Measurements from ENCODE around the gene CROT.
A peak's percentile ranks its signal among the peaks of the same experiment; 100 is the strongest.

The CROT gene

DNA sequence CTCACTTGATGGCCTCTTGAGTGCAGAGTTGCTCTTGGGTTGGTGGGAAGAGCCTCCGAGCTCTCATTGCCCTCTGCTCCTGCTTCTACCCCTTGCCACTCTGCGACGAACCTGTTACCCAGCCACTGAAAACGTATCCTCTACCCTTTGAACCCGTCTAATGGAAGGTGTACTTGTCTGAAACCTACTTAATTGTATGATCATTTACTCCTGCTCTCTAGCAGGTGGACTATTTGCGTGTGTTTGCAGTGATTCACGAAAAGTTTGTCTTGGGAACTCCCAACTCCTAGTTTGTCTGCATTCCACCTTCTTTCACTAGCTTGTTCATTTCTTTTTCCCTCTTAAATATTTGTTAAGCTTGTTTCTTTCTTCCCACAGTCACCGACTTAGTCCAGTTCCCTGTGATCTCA lies 503 bp downstream of the CROT start:
- H3K36me3 ChIP-seq (ENCODE audit: control insufficient read depth, insufficient read depth, low read length) = no peaks in the 10 kb centered on the region
- no peaks in the 10 kb centered on the region for H3K9me3 ChIP-seq (ENCODE audit: control insufficient read depth, insufficient read depth, low read length)
- peak overlapping the region; percentile 70 for H3K9ac ChIP-seq (ENCODE audit: low read depth, low read length)
- H3K4me1 ChIP-seq (ENCODE audit: control insufficient read depth, insufficient read depth, low read length) = peaks cover 10% of the 10 kb centered on the region
- peaks cover 8% of the 10 kb centered on the region for H3K27me3 ChIP-seq (ENCODE audit: control insufficient read depth, insufficient read depth, low read length)
- H3K4me3 ChIP-seq (ENCODE audit: low read depth, low read length) = peak overlapping the region; percentile 92

DNA sequence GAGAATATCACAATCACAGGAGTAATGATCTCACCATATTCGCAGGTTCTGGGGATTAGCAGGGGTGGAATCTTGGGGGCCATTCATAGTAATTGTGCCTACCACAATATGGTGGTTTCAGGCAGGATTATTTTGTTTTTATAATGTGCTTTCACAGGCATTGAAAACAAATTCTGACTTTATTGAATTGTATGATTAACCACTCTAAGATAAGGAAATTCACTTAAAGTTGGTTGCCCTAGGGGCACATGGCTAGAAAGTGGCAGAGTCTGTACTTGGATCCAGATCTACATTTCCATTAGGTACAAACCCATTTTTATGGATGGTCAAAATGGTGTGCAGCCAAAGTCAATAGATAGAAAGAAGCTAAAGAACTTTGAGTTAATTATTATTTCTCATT lies 1.7 kb downstream of the CROT start:
- Histone ChIP-seq H3K4me3 (ENCODE audit: low read depth, low read length) (no peak overlapping the region), H3K36me3 (ENCODE audit: control insufficient read depth, insufficient read depth, low read length) (peaks cover 4% of the 10 kb centered on the region), H3K9ac (ENCODE audit: low read depth, low read length) (no peak overlapping the region), H3K27me3 (ENCODE audit: control insufficient read depth, insufficient read depth, low read length) (peaks cover 8% of the 10 kb centered on the region), H3K4me1 (ENCODE audit: control insufficient read depth, insufficient read depth, low read length) (peaks cover 10% of the 10 kb centered on the region), H3K9me3 (ENCODE audit: control insufficient read depth, insufficient read depth, low read length) (peaks cover 3% of the 10 kb centered on the region)

DNA sequence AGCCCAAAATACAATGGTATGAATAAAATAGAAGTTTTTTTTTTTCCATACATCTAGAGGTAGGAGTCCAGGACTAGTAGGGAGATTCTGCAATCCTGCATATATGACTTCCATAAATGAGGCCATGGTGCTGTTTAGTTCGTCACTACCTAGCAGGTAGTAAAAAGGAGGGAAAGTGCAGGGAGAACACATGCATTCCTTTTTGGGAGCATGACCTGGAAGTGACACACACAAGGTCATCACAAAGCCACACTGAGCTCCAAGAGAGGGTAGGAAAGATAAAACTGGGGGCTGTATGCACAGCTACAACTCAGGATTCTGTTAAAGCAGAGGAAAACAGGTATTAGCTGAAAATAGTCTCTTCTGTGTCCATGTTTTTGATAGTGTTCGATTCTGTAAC lies 2.2 kb downstream of the CROT start:
- H3K36me3 ChIP-seq (ENCODE audit: control insufficient read depth, insufficient read depth, low read length) = peaks cover 4% of the 10 kb centered on the region
- peaks cover 7% of the 10 kb centered on the region for H3K4me1 ChIP-seq (ENCODE audit: control insufficient read depth, insufficient read depth, low read length)
- H3K9me3 ChIP-seq (ENCODE audit: control insufficient read depth, insufficient read depth, low read length) = peaks cover 5% of the 10 kb centered on the region
- H3K9ac ChIP-seq (ENCODE audit: low read depth, low read length) = no peak overlapping the region
- peaks cover 8% of the 10 kb centered on the region for H3K27me3 ChIP-seq (ENCODE audit: control insufficient read depth, insufficient read depth, low read length)
- no peak overlapping the region for H3K4me3 ChIP-seq (ENCODE audit: low read depth, low read length)

DNA sequence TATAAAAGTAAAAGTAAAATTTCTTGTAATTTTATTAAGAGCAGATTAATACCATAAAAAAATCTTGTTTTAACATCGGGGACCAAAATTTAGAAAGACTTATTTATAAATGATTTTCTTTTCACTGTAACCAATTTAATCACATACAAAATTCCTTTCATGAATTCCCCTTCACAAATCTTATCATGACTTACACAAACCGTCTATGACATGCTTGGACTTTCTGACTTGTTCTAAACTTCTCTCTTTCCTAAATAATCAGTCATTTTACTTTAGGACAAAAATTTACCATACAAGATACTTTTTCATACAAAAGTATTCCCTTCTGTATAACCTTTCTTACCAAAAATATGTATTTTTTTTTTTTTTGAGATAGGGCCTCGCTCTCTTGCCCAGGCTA lies 9.3 kb downstream of the CROT start:
- H3K36me3 ChIP-seq (ENCODE audit: control insufficient read depth, insufficient read depth, low read length) = peaks cover 4% of the 10 kb centered on the region
- H3K27me3 ChIP-seq (ENCODE audit: control insufficient read depth, insufficient read depth, low read length) = no peaks in the 10 kb centered on the region
- H3K4me1 ChIP-seq (ENCODE audit: control insufficient read depth, insufficient read depth, low read length) = no peaks in the 10 kb centered on the region
- no peak overlapping the region for H3K9ac ChIP-seq (ENCODE audit: low read depth, low read length)
- H3K4me3 ChIP-seq (ENCODE audit: low read depth, low read length) = no peak overlapping the region
- peaks cover 12% of the 10 kb centered on the region for H3K9me3 ChIP-seq (ENCODE audit: control insufficient read depth, insufficient read depth, low read length)

DNA sequence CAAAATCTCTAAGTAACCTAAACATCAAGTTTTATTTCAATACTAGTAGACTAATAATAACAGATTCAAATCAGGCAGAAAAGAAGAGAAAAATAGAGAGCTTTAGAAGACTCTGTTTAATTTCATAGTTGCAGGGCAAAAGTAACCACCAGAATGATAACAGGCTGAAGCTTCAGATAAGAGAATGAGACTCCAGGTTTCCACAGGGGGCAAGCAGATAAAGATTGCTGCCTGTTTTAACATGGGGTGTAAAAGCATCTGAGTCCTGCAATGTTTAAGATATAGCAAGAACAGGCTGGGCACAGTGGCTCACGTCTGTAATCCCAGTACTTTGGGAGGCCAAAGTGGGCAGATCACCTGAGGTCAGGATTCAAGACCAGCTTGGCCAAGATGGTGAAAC lies 11.0 kb downstream of the CROT start:
- Histone ChIP-seq H3K4me1 (ENCODE audit: control insufficient read depth, insufficient read depth, low read length) (no peaks in the 10 kb centered on the region), H3K36me3 (ENCODE audit: control insufficient read depth, insufficient read depth, low read length) (peaks cover under 1% of the 10 kb centered on the region)

DNA sequence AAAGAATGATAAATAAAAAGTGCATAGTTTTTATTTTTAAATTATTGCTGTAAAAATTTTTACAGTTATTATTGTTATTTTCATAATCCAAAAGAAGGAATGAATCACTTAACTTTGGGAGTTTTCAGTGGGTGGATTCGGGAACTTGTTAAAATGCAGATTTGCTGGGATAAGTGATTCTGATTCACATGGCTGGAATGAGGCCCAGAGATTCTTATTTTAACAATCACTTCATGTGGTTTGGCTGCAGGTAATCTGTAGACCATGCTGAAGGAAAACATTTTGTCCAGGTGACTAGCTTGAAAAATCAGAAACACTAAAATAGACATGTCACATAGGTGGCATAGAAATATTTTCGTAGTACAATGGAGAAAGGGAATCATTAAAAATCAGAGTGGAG lies 13.9 kb downstream of the CROT start:
- H3K27me3 ChIP-seq (ENCODE audit: control insufficient read depth, insufficient read depth, low read length) = no peaks in the 10 kb centered on the region
- H3K36me3 ChIP-seq (ENCODE audit: control insufficient read depth, insufficient read depth, low read length) = no peaks in the 10 kb centered on the region
- H3K9me3 ChIP-seq (ENCODE audit: control insufficient read depth, insufficient read depth, low read length) = peaks cover 2% of the 10 kb centered on the region
- no peaks in the 10 kb centered on the region for H3K4me1 ChIP-seq (ENCODE audit: control insufficient read depth, insufficient read depth, low read length)
- H3K9ac ChIP-seq (ENCODE audit: low read depth, low read length) = no peak overlapping the region
- H3K4me3 ChIP-seq (ENCODE audit: low read depth, low read length) = no peak overlapping the region

More for the DNA sequence above, 11.0 kb downstream of the CROT start:
- H3K27me3 ChIP-seq (ENCODE audit: control insufficient read depth, insufficient read depth, low read length) = no peaks in the 10 kb centered on the region
- H3K4me3 ChIP-seq (ENCODE audit: low read depth, low read length) = no peak overlapping the region
- no peak overlapping the region for H3K9ac ChIP-seq (ENCODE audit: low read depth, low read length)
- H3K9me3 ChIP-seq (ENCODE audit: control insufficient read depth, insufficient read depth, low read length) = peaks cover 12% of the 10 kb centered on the region

DNA sequence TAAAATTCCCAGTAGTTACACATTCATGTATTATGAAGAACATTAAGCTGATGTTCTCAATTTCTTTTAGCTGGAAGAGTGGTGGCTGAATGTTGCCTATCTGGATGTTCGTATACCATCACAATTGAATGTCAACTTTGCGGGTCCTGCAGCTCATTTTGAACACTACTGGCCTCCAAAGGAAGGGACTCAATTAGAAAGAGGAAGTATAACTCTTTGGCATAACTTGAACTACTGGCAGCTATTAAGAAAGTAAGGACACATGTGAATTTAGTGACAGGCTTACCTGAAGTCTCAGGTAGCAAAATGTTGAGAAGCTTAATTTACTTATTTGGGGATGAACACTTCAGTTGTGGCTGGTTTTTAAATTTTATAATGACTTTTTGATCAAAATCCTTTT lies 15.9 kb downstream of the CROT start:
- Histone ChIP-seq H3K9ac (ENCODE audit: low read depth, low read length) (no peak overlapping the region), H3K9me3 (ENCODE audit: control insufficient read depth, insufficient read depth, low read length) (no peaks in the 10 kb centered on the region), H3K4me1 (ENCODE audit: control insufficient read depth, insufficient read depth, low read length) (no peaks in the 10 kb centered on the region), H3K36me3 (ENCODE audit: control insufficient read depth, insufficient read depth, low read length) (no peaks in the 10 kb centered on the region), H3K27me3 (ENCODE audit: control insufficient read depth, insufficient read depth, low read length) (no peaks in the 10 kb centered on the region), H3K4me3 (ENCODE audit: low read depth, low read length) (no peak overlapping the region)

DNA sequence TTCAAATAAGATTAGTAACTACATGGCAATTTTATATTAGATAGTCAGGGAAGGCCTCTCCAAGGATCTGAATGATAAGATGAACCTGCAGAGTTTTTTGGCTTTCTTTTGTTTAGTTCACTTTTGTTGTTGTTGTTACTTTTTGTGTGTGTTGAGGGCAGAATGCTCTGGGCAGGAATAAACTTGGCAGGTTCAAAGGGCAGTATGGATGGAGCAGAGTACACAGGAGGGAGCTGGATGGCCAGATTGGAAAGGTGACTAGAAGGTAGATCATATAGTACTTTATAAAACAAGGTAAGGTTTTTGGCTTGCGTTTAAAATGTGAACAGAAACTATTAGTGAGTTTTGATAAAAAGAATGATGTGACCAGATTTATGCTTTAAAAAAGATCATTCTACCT lies 17.9 kb downstream of the CROT start:
- H3K36me3 ChIP-seq (ENCODE audit: control insufficient read depth, insufficient read depth, low read length) = no peaks in the 10 kb centered on the region
- no peak overlapping the region for H3K4me3 ChIP-seq (ENCODE audit: low read depth, low read length)
- no peaks in the 10 kb centered on the region for H3K27me3 ChIP-seq (ENCODE audit: control insufficient read depth, insufficient read depth, low read length)
- H3K9ac ChIP-seq (ENCODE audit: low read depth, low read length) = no peak overlapping the region
- no peaks in the 10 kb centered on the region for H3K4me1 ChIP-seq (ENCODE audit: control insufficient read depth, insufficient read depth, low read length)
- no peaks in the 10 kb centered on the region for H3K9me3 ChIP-seq (ENCODE audit: control insufficient read depth, insufficient read depth, low read length)

DNA sequence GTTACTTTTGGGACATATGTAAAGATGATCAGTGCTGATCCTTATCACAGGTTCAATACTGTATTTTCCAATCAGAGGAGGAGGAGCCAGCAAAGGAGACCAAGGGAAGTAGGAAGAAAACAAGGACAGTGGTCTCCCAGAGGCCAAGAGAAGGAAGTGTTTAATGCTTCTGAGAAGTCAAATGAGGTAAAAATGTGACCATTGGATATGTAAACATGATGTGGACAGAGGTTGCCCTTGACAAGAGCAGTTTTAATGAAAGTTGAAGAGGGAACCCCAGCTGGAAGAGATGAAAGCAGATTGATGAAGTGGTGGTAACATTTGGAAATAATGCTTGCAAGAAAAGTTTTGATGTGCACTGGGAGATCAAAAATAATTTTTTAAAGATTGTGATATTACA lies 18.8 kb downstream of the CROT start:
- Histone ChIP-seq H3K27me3 (ENCODE audit: control insufficient read depth, insufficient read depth, low read length) (no peaks in the 10 kb centered on the region), H3K4me3 (ENCODE audit: low read depth, low read length) (no peak overlapping the region), H3K4me1 (ENCODE audit: control insufficient read depth, insufficient read depth, low read length) (no peaks in the 10 kb centered on the region), H3K36me3 (ENCODE audit: control insufficient read depth, insufficient read depth, low read length) (no peaks in the 10 kb centered on the region), H3K9me3 (ENCODE audit: control insufficient read depth, insufficient read depth, low read length) (no peaks in the 10 kb centered on the region), H3K9ac (ENCODE audit: low read depth, low read length) (no peak overlapping the region)

DNA sequence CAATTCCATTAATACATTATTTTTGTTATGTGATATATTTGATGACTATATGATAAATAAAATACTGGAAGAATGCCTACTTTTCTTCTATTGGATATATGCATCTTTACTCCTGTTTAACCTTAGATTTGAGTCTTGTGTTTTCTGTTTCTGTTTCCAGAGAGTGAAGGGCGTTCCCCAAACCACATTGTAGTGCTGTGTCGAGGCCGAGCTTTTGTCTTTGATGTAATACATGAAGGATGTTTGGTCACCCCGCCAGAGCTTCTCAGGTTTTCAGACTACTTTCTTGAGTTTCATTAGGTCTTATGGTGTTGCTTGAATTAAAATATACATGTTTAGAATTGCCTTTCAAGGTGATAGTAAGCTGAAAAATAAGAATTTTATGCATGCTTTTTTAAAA lies 23.8 kb downstream of the CROT start:
- H3K36me3 ChIP-seq (ENCODE audit: control insufficient read depth, insufficient read depth, low read length) = no peaks in the 10 kb centered on the region
- H3K4me3 ChIP-seq (ENCODE audit: low read depth, low read length) = no peak overlapping the region
- H3K9me3 ChIP-seq (ENCODE audit: control insufficient read depth, insufficient read depth, low read length) = no peaks in the 10 kb centered on the region
- H3K27me3 ChIP-seq (ENCODE audit: control insufficient read depth, insufficient read depth, low read length) = no peaks in the 10 kb centered on the region
- no peaks in the 10 kb centered on the region for H3K4me1 ChIP-seq (ENCODE audit: control insufficient read depth, insufficient read depth, low read length)
- H3K9ac ChIP-seq (ENCODE audit: low read depth, low read length) = no peak overlapping the region

DNA sequence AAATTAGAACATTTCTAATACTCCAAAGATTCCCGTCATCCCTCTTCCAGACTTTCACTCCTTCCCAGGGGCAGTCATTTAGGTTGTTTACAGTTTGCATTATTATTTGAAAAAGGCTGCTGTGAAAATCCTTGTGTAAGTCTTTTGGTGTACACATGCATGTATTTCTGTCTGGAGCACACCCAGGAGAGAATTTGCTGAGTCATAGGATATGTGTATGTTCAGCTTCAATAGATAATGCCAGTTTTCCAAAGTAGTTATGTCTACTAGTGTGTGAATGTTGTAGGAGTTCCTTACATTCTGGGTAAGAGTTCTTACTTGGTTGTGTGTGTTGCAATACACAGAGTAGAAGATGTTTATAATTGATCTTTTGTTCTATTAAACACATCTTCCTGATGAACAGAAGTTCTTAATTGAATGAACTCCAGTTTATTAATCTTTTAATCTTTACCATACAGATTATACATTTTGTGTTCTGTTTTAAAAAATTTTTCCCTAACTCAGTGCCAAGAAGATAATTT lies 25.3 kb downstream of the CROT start:
- H3K9ac ChIP-seq (ENCODE audit: low read depth, low read length) = no peak overlapping the region
- H3K36me3 ChIP-seq (ENCODE audit: control insufficient read depth, insufficient read depth, low read length) = no peaks in the 10 kb centered on the region
- H3K4me1 ChIP-seq (ENCODE audit: control insufficient read depth, insufficient read depth, low read length) = no peaks in the 10 kb centered on the region
- H3K27me3 ChIP-seq (ENCODE audit: control insufficient read depth, insufficient read depth, low read length) = no peaks in the 10 kb centered on the region
- no peaks in the 10 kb centered on the region for H3K9me3 ChIP-seq (ENCODE audit: control insufficient read depth, insufficient read depth, low read length)
- H3K4me3 ChIP-seq (ENCODE audit: low read depth, low read length) = no peak overlapping the region

DNA sequence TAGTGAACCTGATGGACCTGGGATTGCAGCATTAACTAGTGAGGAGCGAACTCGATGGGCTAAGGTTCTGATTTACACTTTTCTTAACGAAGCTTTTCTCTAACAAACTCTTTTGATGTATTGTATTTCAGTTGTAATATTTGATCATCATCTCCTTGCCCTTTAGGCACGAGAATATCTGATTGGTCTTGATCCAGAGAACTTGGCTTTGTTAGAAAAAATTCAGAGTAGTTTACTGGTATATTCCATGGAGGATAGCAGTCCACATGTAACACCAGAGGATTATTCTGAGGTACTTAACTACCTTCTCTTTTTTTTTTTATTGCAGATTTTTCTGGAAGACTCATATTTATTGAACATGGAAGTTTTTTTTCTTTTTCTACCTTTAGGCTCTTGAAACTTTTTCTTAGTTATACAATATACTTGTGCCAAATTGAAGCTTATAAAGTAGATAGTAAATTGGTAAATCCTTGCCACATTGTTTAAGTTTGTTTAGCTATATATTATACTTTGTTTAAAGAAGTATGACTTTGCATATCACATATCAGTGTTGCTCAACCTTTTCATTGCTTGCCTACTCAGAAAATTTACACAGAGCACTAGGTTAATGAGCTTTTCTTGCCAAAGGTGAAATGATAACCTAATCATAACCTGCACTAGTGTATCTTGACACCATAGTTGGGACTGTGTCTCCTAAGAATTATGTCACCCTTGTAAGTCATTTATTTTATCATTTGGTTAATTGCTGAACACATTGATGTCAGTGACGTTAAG lies 30.4 kb downstream of the CROT start:
- H3K9ac ChIP-seq (ENCODE audit: low read depth, low read length) = no peak overlapping the region
- no peaks in the 10 kb centered on the region for H3K9me3 ChIP-seq (ENCODE audit: control insufficient read depth, insufficient read depth, low read length)
- H3K4me3 ChIP-seq (ENCODE audit: low read depth, low read length) = no peak overlapping the region
- H3K4me1 ChIP-seq (ENCODE audit: control insufficient read depth, insufficient read depth, low read length) = no peaks in the 10 kb centered on the region
- H3K36me3 ChIP-seq (ENCODE audit: control insufficient read depth, insufficient read depth, low read length) = no peaks in the 10 kb centered on the region
- no peaks in the 10 kb centered on the region for H3K27me3 ChIP-seq (ENCODE audit: control insufficient read depth, insufficient read depth, low read length)

All from iPS-15b (cell line).